ENCODE measurements around the gene KCNQ1. TPM values are rescaled to one million over a fixed set of nuclear protein-coding genes. Genes with fewer than 3 reads are reported as not detected.

The KCNQ1 gene
- polyA plus RNA-seq, 1 of the 3 experiments (the other 2 are of a cell fraction) = 0.05 TPM

DNA sequence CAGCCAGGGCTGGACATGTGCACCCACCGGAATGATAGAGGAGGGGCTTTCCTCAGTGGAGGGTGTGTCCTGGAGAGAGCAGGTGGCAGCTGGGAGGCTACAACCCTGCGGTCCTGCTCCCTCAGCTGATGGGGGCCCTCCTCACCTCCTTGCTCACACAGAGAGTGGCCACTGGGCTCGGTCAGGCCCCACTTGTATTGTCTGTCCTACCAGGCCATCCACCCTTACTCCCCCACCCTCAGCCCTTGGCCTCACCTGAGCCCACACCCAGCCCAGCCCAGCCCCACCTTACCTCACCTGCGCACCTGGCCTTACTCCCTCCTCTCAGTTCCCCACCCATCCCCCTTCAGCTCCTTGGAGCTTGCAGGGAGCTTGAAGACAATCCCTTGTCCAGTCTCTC lies 3.6 kb upstream of the KCNQ1 start:
- Histone ChIP-seq H4K20me1 (ENCODE audit: insufficient read depth) (no peaks in the 10 kb centered on the region), H3F3A (replicated peaks; ENCODE audit: insufficient read depth) (no peaks in the 10 kb centered on the region), H3K36me3 (replicated peaks in 1 of 2; ENCODE audit: control insufficient read depth in 1 of 2, insufficient read depth in 2 of 2, low read length in 1 of 2) (no peaks in the 10 kb centered on the region), H3K27ac (ENCODE audit: low read depth in 2 of 2, low read length in 1 of 2) (no peak overlapping the region), H3K9ac (no peak overlapping the region), H3K4me1 (ENCODE audit: control insufficient read depth in 1 of 2, insufficient read depth in 2 of 2, low read depth in 1 of 2, low read length in 1 of 2) (peaks cover 0 to 6% of the 10 kb centered on the region in 2 experiments; a peak in 1 of 4 replicates), H3K4me2 (no peak overlapping the region), H3K4me3 (ENCODE audit: low read depth in 2 of 2, low read length in 1 of 2) (no peak overlapping the region), H3K79me2 (ENCODE audit: insufficient read depth) (no peaks in the 10 kb centered on the region), H3K9me2 (no peaks in the 10 kb centered on the region), H2AFZ (ENCODE audit: low read depth) (no peak overlapping the region), H3K9me3 (no peaks in the 10 kb centered on the region), H3K27me3 (ENCODE audit: insufficient read depth) (no peaks in the 10 kb centered on the region; the same call in 1 of the 2 replicates)
- CTCF ChIA-PET = interaction anchor here (0.6 to 3.5 kb wide), 5 partner anchors 13 to 91 kb away, joined by 3 to 42 read pairs (median 6); no protein-coding TSS in a partner anchor
- TF ChIP-seq RFX5 (IDR thresholded peaks at IDR 0.05; ENCODE audit: low read length) (no peak), POLR2AphosphoS5 (IDR thresholded peaks at IDR 0.05; ENCODE audit: low read depth, low read length) (no peak), ELF1 (IDR thresholded peaks at IDR 0.05) (no peak), RAD21 (IDR thresholded peaks at IDR 0.05; ENCODE audit: low read length) (no peak), REST (IDR thresholded peaks at IDR 0.05; ENCODE audit: low read depth, low read length) (no peak), FOXJ3 (CRISPR knock-in tag; IDR thresholded peaks at IDR 0.05) (no peak), YY1 (IDR thresholded peaks at IDR 0.05; ENCODE audit: low read depth) (no peak), GATA2 (CRISPR knock-in tag; IDR thresholded peaks at IDR 0.05) (no peak), SMC3 (IDR thresholded peaks at IDR 0.05; ENCODE audit: low read depth, low read length) (no peak), SIN3A (IDR thresholded peaks at IDR 0.05; ENCODE audit: borderline replicate concordance, low read depth, low read length) (no peak)
- TF ChIP-seq, protein P1, sequence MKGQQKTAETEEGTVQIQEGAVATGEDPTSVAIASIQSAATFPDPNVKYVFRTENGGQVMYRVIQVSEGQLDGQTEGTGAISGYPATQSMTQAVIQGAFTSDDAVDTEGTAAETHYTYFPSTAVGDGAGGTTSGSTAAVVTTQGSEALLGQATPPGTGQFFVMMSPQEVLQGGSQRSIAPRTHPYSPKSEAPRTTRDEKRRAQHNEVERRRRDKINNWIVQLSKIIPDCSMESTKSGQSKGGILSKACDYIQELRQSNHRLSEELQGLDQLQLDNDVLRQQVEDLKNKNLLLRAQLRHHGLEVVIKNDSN (IDR thresholded peaks at IDR 0.05; ENCODE audit: borderline replicate concordance, low read depth) = no peak
- TF ChIP-seq, protein P2, sequence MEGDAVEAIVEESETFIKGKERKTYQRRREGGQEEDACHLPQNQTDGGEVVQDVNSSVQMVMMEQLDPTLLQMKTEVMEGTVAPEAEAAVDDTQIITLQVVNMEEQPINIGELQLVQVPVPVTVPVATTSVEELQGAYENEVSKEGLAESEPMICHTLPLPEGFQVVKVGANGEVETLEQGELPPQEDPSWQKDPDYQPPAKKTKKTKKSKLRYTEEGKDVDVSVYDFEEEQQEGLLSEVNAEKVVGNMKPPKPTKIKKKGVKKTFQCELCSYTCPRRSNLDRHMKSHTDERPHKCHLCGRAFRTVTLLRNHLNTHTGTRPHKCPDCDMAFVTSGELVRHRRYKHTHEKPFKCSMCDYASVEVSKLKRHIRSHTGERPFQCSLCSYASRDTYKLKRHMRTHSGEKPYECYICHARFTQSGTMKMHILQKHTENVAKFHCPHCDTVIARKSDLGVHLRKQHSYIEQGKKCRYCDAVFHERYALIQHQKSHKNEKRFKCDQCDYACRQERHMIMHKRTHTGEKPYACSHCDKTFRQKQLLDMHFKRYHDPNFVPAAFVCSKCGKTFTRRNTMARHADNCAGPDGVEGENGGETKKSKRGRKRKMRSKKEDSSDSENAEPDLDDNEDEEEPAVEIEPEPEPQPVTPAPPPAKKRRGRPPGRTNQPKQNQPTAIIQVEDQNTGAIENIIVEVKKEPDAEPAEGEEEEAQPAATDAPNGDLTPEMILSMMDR (IDR thresholded peaks at IDR 0.05) = no peak
- TF ChIP-seq, protein P3, sequence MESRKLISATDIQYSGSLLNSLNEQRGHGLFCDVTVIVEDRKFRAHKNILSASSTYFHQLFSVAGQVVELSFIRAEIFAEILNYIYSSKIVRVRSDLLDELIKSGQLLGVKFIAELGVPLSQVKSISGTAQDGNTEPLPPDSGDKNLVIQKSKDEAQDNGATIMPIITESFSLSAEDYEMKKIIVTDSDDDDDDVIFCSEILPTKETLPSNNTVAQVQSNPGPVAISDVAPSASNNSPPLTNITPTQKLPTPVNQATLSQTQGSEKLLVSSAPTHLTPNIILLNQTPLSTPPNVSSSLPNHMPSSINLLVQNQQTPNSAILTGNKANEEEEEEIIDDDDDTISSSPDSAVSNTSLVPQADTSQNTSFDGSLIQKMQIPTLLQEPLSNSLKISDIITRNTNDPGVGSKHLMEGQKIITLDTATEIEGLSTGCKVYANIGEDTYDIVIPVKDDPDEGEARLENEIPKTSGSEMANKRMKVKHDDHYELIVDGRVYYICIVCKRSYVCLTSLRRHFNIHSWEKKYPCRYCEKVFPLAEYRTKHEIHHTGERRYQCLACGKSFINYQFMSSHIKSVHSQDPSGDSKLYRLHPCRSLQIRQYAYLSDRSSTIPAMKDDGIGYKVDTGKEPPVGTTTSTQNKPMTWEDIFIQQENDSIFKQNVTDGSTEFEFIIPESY (IDR thresholded peaks at IDR 0.05; ENCODE audit: borderline replicate concordance, low read depth) = no peak
- no peak for DNase-seq
- POLR2A ChIA-PET = no interaction called here
- 56% methylated on average over 2 of the region's 4 CpGs for WGBS (ENCODE audit: low lambda C conversion rate)

Data from SK-N-SH (cell line).